HCT116 (cell line): ENCODE results near the gene MED13L.

Source experiments
- ATF3 ChIP-seq: IDR thresholded peaks from 2 replicates; pipeline ENCODE4 v1.6.1; 2012
- CTCF ChIP-seq, 3 experiments: fragments of 200-600 bp in 1 of 3; sonication (generic) in 1 of 3; IDR thresholded peaks in 2 of 3; conservative IDR thresholded peaks in 1 of 3; 2 replicates each; pipeline ENCODE4 v1.5.1; 2012 to 2017; ENCODE audit warnings: low read depth in 2 of 3, low read length in 2 of 3, antibody characterized with exemption in 1 of 3, borderline replicate concordance in 1 of 3, control low read depth in 1 of 3, mild to moderate bottlenecking in 1 of 3, mixed read lengths in 1 of 3, mixed run types in 1 of 3, moderate library complexity in 1 of 3; ENCODE audit not compliant: insufficient read depth in 1 of 3
- EGR1 ChIP-seq: IDR thresholded peaks from 2 replicates; pipeline ENCODE4 v1.6.1; 2012; ENCODE audit warnings: low read depth
- MAX ChIP-seq: IDR thresholded peaks from 2 replicates; pipeline ENCODE4 v1.6.1; 2012
- POLR2A ChIP-seq: IDR thresholded peaks from 2 replicates; pipeline ENCODE4 v1.7.0; 2011; ENCODE audit warnings: borderline replicate concordance; ENCODE audit not compliant: insufficient read depth, insufficient read length; ENCODE audit errors: extremely low read depth

GRCh38 chr12:116245189-116245588, 32.3 kb downstream of the MED13L start:
- no peak for TF ChIP-seq CTCF (IDR thresholded peaks at IDR 0.05 in 2 of 3, conservative IDR thresholded peaks at IDR 0.05 in 1 of 3; ENCODE audit: borderline replicate concordance in 1 of 3, insufficient read depth in 1 of 3, low read depth in 2 of 3, low read length in 2 of 3)
- TF ChIP-seq ATF3, result no peak
- no peak for TF ChIP-seq POLR2A
- TF ChIP-seq MAX, result no peak
- TF ChIP-seq EGR1, result no peak
